GM18951 (cell line): ENCODE results near the gene ARL6IP6.
"Not testable (repeated sequence)": the region's sequence is repeated elsewhere in the genome, so short reads cannot be mapped to it uniquely, and the experiment has no call there.

Source experiments
- POLR2A ChIP-seq: IDR thresholded peaks from 4 replicates; pipeline ENCODE4 v1.6.1; 2011; ENCODE audit warnings: mild to moderate bottlenecking; ENCODE audit not compliant: insufficient read length, insufficient read depth; ENCODE audit errors: extremely low read depth
- in situ Hi-C: fragments of 300-500 bp; cut with MboI; formaldehyde crosslinking; loops from one replicate; pipeline ENCODE4 v1.12.0; 2022; ENCODE audit warnings: low sequenced_read_pairs, mixed read lengths, inconsistent platforms; ENCODE audit not compliant: unreplicated experiment

ARL6IP6 gene

GRCh38 chr2:152740743-152741328 is 22.4 kb downstream of the ARL6IP6 start:
- in situ Hi-C loops: no loop called here
- no peak for TF ChIP-seq POLR2A

- in situ Hi-C loops: no loop called here
- no peak for TF ChIP-seq POLR2A
Measured at GRCh38 chr2:152743002-152743401, 24.6 kb downstream of the ARL6IP6 start.

- in situ Hi-C loops: not testable (repeated sequence)
Measured at GRCh38 chr2:152747751-152748150, 29.3 kb downstream of the ARL6IP6 start.

GRCh38 chr2:152755029-152755428 is 36.6 kb downstream of the ARL6IP6 start:
- TF ChIP-seq POLR2A: no peak
- in situ Hi-C loops: no loop called here

GRCh38 chr2:152759290-152760072 is 41.1 kb downstream of the ARL6IP6 start:
- in situ Hi-C loops: no loop called here
- no peak for TF ChIP-seq POLR2A

GRCh38 chr2:152761214-152761613 is 42.8 kb downstream of the ARL6IP6 start:
- no peak for TF ChIP-seq POLR2A
- in situ Hi-C loops: no loop called here

- in situ Hi-C loops: no loop called here
- no peak for TF ChIP-seq POLR2A
Measured at GRCh38 chr2:152762202-152762601, 43.8 kb downstream of the ARL6IP6 start.

- in situ Hi-C loops: not testable (repeated sequence)
Measured at GRCh38 chr2:152763208-152763607, 44.8 kb downstream of the ARL6IP6 start.

GRCh38 chr2:152763651-152764050 is 45.2 kb downstream of the ARL6IP6 start:
- in situ Hi-C loops: no loop called here
- TF ChIP-seq POLR2A: no peak

GRCh38 chr2:152766928-152767327 is 48.5 kb downstream of the ARL6IP6 start:
- TF ChIP-seq POLR2A: no peak
- in situ Hi-C loops: no loop called here

GRCh38 chr2:152781175-152781574 is 62.8 kb downstream of the ARL6IP6 start:
- in situ Hi-C loops: no loop called here

GRCh38 chr2:152782171-152782570 is 63.8 kb downstream of the ARL6IP6 start:
- in situ Hi-C loops: no loop called here
- TF ChIP-seq POLR2A: no peak

More at GRCh38 chr2:152781175-152781574, 62.8 kb downstream of the ARL6IP6 start:
- TF ChIP-seq POLR2A: no peak

GRCh38 chr2:152790883-152791282 is 72.5 kb downstream of the ARL6IP6 start:
- in situ Hi-C loops: no loop called here
- TF ChIP-seq POLR2A: no peak

GRCh38 chr2:152791979-152792378 is 73.6 kb downstream of the ARL6IP6 start:
- TF ChIP-seq POLR2A: no peak
- in situ Hi-C loops: no loop called here
